HepG2 (cell line): Measurements from ENCODE around the gene DNM3. TPM values are rescaled to one million over a fixed set of nuclear protein-coding genes. Genes with fewer than 3 reads are reported as not detected.

ENCODE experiments used
- ATAC-seq: fragments of 200-7000 bp; cut with Tn5 transposase; 3 replicates; pipeline ENCODE4 v1.9.1; 2020; ENCODE audit warnings: mild to moderate bottlenecking, moderate library complexity
- BruUV-seq: library from RNA; stranded (reverse); fragments of 400-500 nt; replicated peaks from 2 replicates; lab custom pipeline; 2021; lab: Mats Ljungman, UMichigan
- CTCF ChIA-PET: fragments of 300-600 bp; formaldehyde crosslinking; extraction: SDS; loops from one replicate; lab custom pipeline; 2021; ENCODE audit warnings: low total read pairs, inconsistent platforms, low intra/inter-chr PET ratio; lab: Yijun Ruan, JAX
- POLR2A ChIA-PET: fragments of 350-600 bp; sonication (Branson Sonifier 250); formaldehyde crosslinking; loops from one replicate; lab custom pipeline; 2020; ENCODE audit warnings: antibody characterized with exemption, inconsistent platforms; lab: Yijun Ruan, JAX
- DNase-seq: peaks from one replicate; pipeline ENCODE4 v3.0.0-alpha.2; 2015; ENCODE audit warnings: low spot score
- FAIRE-seq: peaks from 3 replicates; lab custom pipeline; 2011; peaks lifted over from hg19 to GRCh38; lab: Jason Lieb, UNC
- H2AFZ ChIP-seq: one replicate; pipeline ENCODE4 v1.6.1; 2011; ENCODE audit warnings: low read length, inconsistent platforms
- H3K27ac ChIP-seq: fragments of 300-600 bp; 3 replicates; pipeline ENCODE4 v1.8.0; 2011; ENCODE audit warnings: mixed run types, mild to moderate bottlenecking, mixed read lengths, low read length, inconsistent platforms; ENCODE audit not compliant: insufficient read depth; ENCODE audit errors: extremely low read length
- H3K27me3 ChIP-seq, 2 experiments: fragments of 200-600 bp in 1 of 2; 2 replicates in 1 of 2; 3 replicates in 1 of 2; pipeline versions ENCODE4 v1.6.0 to v1.8.0; 2011; ENCODE audit warnings: low read length in 2 of 2, mild to moderate bottlenecking in 2 of 2, moderate library complexity in 2 of 2, inconsistent platforms in 1 of 2; ENCODE audit not compliant: insufficient read depth in 2 of 2, control insufficient read depth in 1 of 2
- H3K36me3 ChIP-seq, 2 experiments: fragments of 200-600 bp in 1 of 2; replicated peaks in 1 of 2; 2 replicates in 1 of 2; 3 replicates in 1 of 2; pipeline versions ENCODE4 v1.5.1 to v1.8.0; 2011; ENCODE audit warnings: low read length in 2 of 2, inconsistent platforms in 1 of 2; ENCODE audit not compliant: insufficient read depth in 2 of 2, control insufficient read depth in 1 of 2
- H3K4me1 ChIP-seq: 2 replicates; pipeline ENCODE4 v1.5.1; 2012; ENCODE audit warnings: low read length, inconsistent platforms; ENCODE audit not compliant: insufficient read depth
- H3K4me2 ChIP-seq: 2 replicates; pipeline ENCODE4 v1.6.0; 2011; ENCODE audit warnings: low read depth, low read length, inconsistent platforms
- H3K4me3 ChIP-seq, 3 experiments: fragments of 200-600 bp in 1 of 3; sonication (generic), shearing (Covaris generic) in 1 of 3; replicated peaks in 1 of 3; 2 replicates each; pipeline ENCODE4 v1.5.1; 2011 to 2016; ENCODE audit warnings: low read length in 3 of 3, inconsistent platforms in 2 of 3, low read depth in 2 of 3, mild to moderate bottlenecking in 2 of 3, control low read depth in 1 of 3, mixed read lengths in 1 of 3; ENCODE audit not compliant: insufficient read depth in 1 of 3
- H3K79me2 ChIP-seq: one replicate; pipeline ENCODE4 v1.6.1; 2011; ENCODE audit warnings: low read length, inconsistent platforms; ENCODE audit not compliant: insufficient read depth
- H3K9ac ChIP-seq: 2 replicates; pipeline ENCODE4 v1.6.0; 2011; ENCODE audit warnings: mild to moderate bottlenecking, low read depth, low read length, inconsistent platforms; ENCODE audit not compliant: insufficient read depth
- H3K9me3 ChIP-seq: 2 replicates; pipeline ENCODE4 v1.5.1; 2012; ENCODE audit warnings: mild to moderate bottlenecking, low read length
- H4K20me1 ChIP-seq: 2 replicates; pipeline ENCODE4 v1.6.0; 2011; ENCODE audit warnings: inconsistent platforms, mild to moderate bottlenecking, low read length, moderate library complexity; ENCODE audit not compliant: insufficient read depth
- IKZF1 ChIP-seq: fragments of 450-650 bp; IDR thresholded peaks from 2 replicates; pipeline ENCODE4 v1.7.1; 2016
- KAT7 ChIP-seq: IDR thresholded peaks from 2 replicates; pipeline ENCODE4 v1.6.1; 2018; ENCODE audit warnings: borderline replicate concordance, missing compliant biosample characterization
- MBNL3 ChIP-seq: fragments of 250-450 bp; sonication (Bioruptor Pico); conservative IDR thresholded peaks from 2 replicates; pipeline ENCODE4 v1.8.0; 2022; ENCODE audit warnings: mild to moderate bottlenecking, inconsistent platforms
- MED1 ChIP-seq: sonication (generic); formaldehyde crosslinking; IDR thresholded peaks from 2 replicates; pipeline ENCODE4 v1.4.0; 2020; ENCODE audit warnings: missing genetic modification reagents
- NR2F6 ChIP-seq, 2 experiments: IDR thresholded peaks; 2 replicates each; pipeline ENCODE4 v1.6.1; 2016; ENCODE audit warnings: antibody characterized with exemption in 1 of 2, mild to moderate bottlenecking in 1 of 2
- XBP1 ChIP-seq: sonication (generic); formaldehyde crosslinking; IDR thresholded peaks from 2 replicates; pipeline ENCODE4 v1.5.0; 2020; ENCODE audit warnings: missing genetic modification reagents
- ZBTB21 ChIP-seq: sonication (generic); formaldehyde crosslinking; IDR thresholded peaks from 2 replicates; pipeline ENCODE4 v1.4.0; 2020; ENCODE audit warnings: missing genetic modification reagents
- ZNF235 ChIP-seq: sonication (generic); formaldehyde crosslinking; IDR thresholded peaks from 2 replicates; pipeline ENCODE4 v1.8.1; 2023; ENCODE audit warnings: mild to moderate bottlenecking, missing genetic modification reagents, borderline replicate concordance
- ZNF343 ChIP-seq: sonication (generic); formaldehyde crosslinking; IDR thresholded peaks from 2 replicates; pipeline ENCODE4 v1.4.0; 2020; ENCODE audit warnings: mild to moderate bottlenecking, missing genetic modification reagents
- WGBS: methylation state at CpG from one replicate; pipeline ENCODE4 v1.1.6; 2017; ENCODE audit warnings: low lambda C conversion rate; 5-methylcytosine and 5-hydroxymethylcytosine counted together
- in situ Hi-C: cut with HindIII; loops from 2 replicates; pipeline ENCODE4 v1.10.0; 2017; ENCODE audit warnings: low pct_unique_long_range_greater_than_20kb; ENCODE audit not compliant: extremely low pct_ligation_motif_present
- intact Hi-C: fragments of 100-400 bp; cut with micrococcal nuclease; formaldehyde crosslinking; loops from one replicate; pipeline ENCODE4 v1.10.0; 2022; ENCODE audit not compliant: unreplicated experiment
- polyA plus RNA-seq, 8 experiments: library from polyadenylated mRNA; depleted of rRNA in 3 of 8; stranded (reverse) in 7 of 8; unstranded in 1 of 8; fragments of >200 nt; fragmentation: Illumina TruSeq in 4 of 8; extraction: Trizol in 4 of 8; gene quantifications; 2 replicates each; pipeline versions ENCODE4 v1.2.1 to v1.2.3, GENCODE V29; 2011 to 2016; ENCODE audit warnings: low read depth in 4 of 8, missing spikeins in 1 of 8, mixed read lengths in 1 of 8; ENCODE audit not compliant: insufficient read depth in 1 of 8
- total RNA-seq, 5 experiments: library from RNA; depleted of rRNA; stranded (reverse); fragments of >200 nt; fragmentation: Illumina TruSeq; extraction: Trizol; gene quantifications; 2 replicates each; pipeline ENCODE4 v1.2.3, GENCODE V29; 2016; ENCODE audit warnings: low read depth in 1 of 5

The DNM3 gene
- total and polyA plus RNA-seq, 2 of the 13 experiments (the other 11 are each of a cell fraction or from before 2014, with no cell fraction given) = 0.05 TPM; not detected in 1

DNA sequence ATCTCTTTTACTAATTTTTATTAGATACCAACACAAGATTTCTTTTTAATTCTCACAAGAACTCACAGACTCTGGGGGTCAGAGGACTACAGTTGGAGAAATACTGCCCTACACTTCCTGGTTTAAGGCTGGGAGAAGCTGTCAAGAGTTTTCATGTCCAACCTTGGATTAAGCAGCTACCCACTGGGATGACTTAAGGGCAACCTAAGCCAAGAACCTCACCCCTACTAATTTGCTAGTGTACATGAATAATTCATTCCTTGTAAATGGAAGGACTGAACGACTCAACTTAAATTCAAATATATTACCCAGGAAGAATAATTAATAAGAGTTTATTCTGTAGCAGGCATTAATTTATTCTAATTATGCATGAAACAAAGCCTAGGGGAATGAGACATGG is 396.9 kb downstream of the DNM3 start:
- Histone ChIP-seq H2AFZ (no peak overlapping the region), H3K79me2 (no peaks in the 10 kb centered on the region), H3K4me3 (no peak overlapping the region), H3K9ac (no peak overlapping the region), H3K9me3 (no peaks in the 10 kb centered on the region), H3K4me2 (no peak overlapping the region), H3K36me3 (no peaks in the 10 kb centered on the region), H3K4me1 (no peaks in the 10 kb centered on the region), H3K27me3 (no peaks in the 10 kb centered on the region; a peak in 1 of 5 replicates), H3K27ac (no peak overlapping the region), H4K20me1 (no peaks in the 10 kb centered on the region)
- POLR2A ChIA-PET = no interaction called here
- no TSS peak for BruUV-seq
- CTCF ChIA-PET = no interaction called here
- in situ Hi-C loops (no loop called here), intact Hi-C loops (no loop called here)
- 0% methylated on average over 1 of the region's 1 CpG for WGBS
- TF ChIP-seq MED1 (CRISPR knock-in tag) = no peak
- no peak for TF ChIP-seq ZNF235 (CRISPR knock-in tag)
- TF ChIP-seq MBNL3 (CRISPR knock-in tag) = no peak
- no peak for TF ChIP-seq KAT7 (CRISPR knock-in tag)
- no peak for TF ChIP-seq XBP1
- TF ChIP-seq ZBTB21 (CRISPR knock-in tag) = no peak
- ATAC-seq = no peak
- DNase-seq = no peak
- no peak for FAIRE-seq

DNA sequence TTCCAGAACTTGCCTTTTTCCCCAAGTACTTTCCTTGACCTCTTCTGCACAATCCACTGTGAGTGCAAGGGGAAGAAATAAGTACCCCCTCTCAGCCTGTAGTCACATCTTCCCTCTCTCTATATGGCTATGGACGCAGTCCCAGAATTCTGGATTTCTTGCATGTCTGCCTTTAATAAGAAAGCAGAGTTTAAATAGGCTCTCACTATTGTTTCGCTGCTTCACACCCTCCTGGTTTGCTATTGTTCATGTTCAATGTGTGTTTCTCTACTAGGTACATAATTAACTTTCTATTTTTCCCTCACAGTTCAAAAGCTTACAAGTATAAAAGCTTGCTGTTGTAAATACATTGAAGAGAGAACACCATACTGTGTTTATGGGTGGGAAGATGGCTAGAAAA is 397.7 kb downstream of the DNM3 start:
- ChIA-PET POLR2A (no interaction called here), CTCF (no interaction called here)
- no peak for DNase-seq
- BruUV-seq = no TSS peak
- TF ChIP-seq ZNF343 (CRISPR knock-in tag) = no peak
- no peak for TF ChIP-seq NR2F6 (IDR thresholded peaks at IDR 0.05)
- TF ChIP-seq NR2F6 (CRISPR knock-in tag; IDR thresholded peaks at IDR 0.05) = no peak
- TF ChIP-seq IKZF1 = no peak
- Histone ChIP-seq H3K4me2 (no peak overlapping the region), H2AFZ (no peak overlapping the region), H4K20me1 (no peaks in the 10 kb centered on the region), H3K4me3 (no peak overlapping the region), H3K4me1 (no peaks in the 10 kb centered on the region), H3K9me3 (no peaks in the 10 kb centered on the region), H3K79me2 (no peaks in the 10 kb centered on the region), H3K9ac (no peak overlapping the region), H3K27me3 (no peaks in the 10 kb centered on the region; a peak in 1 of 5 replicates), H3K27ac (no peak overlapping the region), H3K36me3 (no peaks in the 10 kb centered on the region)
- no peak for FAIRE-seq
- intact Hi-C loops = no loop called here
- in situ Hi-C loops = no loop called here
- WGBS = 4% methylated on average over 2 of the region's 2 CpGs
- no peak for ATAC-seq
